Activated T-cell treated with anti-CD3 and anti-CD28 coated beads for 48 hours (primary cell): Measurements from ENCODE around the gene TUT1.
"Not testable (repeated sequence)": the region's sequence is repeated elsewhere in the genome, so short reads cannot be mapped to it uniquely, and the experiment has no call there.

ENCODE experiments used
- DNase-seq: peaks from one replicate; pipeline ENCODE4 v3.0.0-alpha.2; 2020; ENCODE audit warnings: low read depth

Gene TUT1

DNA sequence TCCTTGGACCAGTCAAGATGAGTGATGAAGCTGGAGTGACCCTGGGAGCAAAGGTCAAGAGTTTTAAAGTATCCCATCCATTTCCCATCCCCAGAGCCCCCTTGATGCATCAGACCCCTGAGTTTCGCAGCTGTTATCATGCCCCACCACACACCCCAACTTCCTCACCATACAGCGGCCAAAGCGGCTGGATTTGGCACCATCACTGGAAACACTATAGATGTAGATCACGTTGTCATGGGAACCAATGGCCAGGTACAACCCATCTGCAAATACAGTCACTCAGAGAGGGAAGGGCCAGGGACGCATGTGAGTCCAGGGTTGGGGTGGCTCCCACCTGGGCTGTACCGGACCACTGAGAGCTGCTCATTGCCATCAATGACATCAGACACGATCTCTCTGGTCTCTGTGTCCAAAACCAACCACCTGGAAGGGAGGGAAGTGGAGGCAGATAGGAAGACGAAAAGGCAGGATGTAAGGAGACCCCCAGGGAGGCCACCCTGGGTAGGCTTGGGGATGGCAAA is 12.5 kb upstream of the TUT1 start:
- no peak for DNase-seq

DNA sequence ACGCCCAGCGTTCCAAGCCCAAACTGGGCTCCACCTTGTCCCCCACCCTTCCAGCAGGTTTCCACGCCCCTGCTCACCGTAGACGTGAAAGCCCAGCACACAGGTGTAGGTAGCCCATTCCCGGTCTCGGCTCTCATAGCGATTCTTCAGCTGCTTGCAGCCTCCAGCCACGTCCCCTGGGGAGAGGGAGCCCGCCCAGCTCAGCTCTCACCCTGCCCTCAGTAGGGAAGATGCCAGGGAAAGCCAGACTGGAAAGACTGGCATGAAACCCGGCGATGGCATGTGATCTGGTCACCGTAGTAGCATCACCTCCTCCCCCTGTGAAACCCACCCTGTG is 11.7 kb upstream of the TUT1 start:
- DNase-seq = no peak

DNA sequence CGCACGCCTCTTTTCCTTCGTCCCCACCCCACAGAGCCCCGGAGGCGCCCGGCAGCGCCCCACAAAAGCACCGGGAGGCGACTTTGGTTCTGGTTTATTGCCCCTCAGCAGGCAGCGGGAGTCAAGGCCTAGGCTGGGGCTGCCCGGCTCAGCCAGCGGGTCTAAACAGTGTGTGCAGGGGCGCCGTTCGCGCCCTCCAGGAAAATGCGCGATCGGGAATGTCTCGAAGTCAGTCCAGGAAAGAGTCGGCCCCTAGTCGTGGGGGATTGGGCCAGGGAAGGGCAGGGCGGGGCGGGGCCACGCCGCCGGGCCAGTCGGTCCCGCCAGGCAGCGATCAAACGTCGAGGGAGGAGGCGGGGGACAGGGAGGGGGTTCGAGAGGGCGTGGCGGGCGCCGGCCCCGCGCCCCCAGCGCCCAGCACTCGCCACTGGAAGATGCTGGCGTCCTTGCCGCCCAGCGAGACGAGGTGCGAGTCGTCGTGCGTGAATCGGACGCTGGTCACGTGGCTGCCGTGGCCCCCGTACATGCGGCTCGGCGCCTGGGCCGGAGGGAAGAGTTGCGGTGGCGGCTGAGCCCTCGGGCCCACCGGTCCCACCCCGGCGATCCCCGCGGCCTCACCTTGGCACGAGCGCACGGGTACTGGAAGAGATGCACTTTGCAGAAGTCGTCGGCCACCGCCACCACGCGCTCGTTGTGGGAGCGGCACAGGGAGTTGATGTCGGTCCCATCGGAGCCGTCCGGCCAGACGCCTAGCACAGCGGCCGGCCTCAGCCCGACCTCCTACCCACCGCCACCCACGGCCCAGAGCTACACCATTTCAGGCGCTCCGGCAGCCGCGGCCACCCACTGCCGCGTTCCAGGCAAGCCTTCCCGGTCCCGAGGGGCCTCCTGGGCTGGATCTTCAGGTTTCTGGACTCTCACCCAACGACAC is 11.1 kb upstream of the TUT1 start:
- no peak for DNase-seq

DNA sequence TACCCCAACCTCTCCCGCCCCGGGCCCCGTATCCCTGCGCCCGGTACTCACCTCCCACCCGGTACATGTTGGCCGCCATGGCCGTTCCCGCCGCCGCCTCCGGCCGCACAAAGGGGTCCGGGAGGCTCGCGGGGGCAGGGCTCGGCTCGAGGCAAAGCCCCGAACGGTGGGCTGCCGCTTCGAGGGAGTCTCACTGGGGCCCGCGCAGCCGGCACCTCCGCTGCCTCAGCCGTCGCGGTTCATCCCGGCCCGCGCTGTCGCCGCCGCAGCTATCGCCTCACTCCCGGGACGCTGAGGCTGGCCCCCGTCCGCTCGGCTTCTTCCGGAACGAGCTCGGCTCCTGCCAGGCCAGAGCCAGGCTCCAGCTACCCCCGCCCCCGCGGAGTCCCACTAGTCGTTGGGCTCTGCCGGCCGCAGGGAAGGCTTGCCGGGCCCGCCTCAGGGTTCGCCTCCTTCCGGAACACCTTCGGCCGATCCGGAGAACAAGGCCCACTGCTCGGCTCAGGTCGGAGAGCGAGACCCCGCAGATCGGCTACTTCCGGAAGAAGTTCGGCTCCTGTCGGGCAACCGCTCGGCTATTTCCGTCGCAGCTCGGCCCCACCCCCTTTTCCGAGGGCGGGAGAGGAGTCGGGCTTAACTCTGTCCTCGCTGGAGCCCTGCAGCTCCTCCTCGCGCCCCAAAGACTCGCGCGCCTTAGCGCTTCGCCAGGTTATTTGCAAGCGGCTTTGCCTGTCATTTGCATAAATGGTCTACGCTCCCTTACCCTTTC is 10.2 kb upstream of the TUT1 start, which contains the start of gene MTA2:
Gene MTA2 (minus strand): TSS at position 494 of the 769 bp plus-strand sequence. CDS start 415 bp downstream, at position 79.
- DNase-seq = peak; percentile 100

DNA sequence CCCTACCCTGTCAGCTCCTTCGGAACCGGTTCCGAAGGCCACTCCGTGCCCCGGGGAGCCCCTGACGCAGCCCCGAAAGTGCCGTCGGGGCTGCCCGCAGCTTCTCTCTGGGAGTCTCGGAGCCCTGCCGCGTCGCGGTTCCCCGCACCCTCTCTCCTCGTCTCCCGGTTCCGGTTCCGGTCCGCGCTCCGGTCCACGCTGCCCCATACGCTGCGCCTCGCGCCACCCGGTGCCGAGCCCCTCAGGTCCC is 9.7 kb upstream of the TUT1 start:
- no peak for DNase-seq

DNA sequence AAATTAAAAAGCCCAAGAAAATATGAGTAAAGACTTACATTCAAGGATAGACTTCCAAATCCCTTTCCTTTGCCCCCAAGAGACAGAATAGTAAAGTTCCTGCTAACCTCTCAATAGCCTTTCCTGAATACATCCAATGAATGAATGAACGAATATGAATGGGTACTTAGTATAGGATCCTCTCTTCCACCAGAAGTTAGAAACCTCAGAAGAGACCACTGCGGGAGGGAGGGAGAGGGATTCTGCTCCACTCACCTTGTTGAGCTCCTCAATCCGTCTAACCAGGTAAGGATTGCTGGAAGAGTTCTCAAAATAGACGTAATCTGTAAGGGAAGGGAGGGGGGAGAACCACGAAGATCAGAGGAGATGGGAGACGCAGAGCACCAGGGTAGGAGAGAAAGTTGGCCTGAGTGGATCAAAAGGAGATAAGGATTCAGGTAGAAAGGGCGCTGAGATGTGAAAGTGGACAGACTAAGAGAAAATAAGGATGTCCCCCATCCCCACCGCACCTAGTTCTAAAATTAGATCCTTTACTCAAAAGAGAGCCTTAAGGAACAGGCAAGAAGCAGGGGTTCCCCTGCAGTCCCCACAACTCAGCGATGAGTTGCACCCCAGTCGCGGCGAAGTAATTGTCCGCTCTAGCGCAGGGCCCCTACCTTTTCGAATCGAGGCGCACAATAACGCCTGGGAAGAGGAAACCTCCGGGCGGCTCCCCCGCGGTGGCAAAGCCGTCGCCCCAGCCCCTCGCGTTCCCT is 9.2 kb upstream of the TUT1 start:
- no peak for DNase-seq

DNA sequence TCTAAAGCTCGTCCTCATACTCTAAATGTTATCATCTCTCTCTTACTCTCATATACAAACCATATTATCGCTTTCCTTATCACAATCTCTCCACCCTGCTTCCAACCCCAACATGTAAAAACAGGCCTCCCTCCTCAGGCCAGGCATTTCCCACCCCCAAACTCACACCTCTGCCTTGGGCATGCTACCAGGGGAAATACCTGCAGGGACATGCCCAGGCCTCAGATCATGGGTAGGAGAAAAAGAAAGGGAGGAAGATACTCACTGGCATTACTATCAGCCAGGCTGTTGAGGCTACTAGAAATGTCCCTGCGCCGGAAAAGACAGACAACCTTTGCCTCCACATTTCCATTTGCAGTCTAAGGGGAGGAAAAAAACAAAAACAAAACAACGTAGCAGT is 8.6 kb upstream of the TUT1 start:
- DNase-seq = no peak

DNA sequence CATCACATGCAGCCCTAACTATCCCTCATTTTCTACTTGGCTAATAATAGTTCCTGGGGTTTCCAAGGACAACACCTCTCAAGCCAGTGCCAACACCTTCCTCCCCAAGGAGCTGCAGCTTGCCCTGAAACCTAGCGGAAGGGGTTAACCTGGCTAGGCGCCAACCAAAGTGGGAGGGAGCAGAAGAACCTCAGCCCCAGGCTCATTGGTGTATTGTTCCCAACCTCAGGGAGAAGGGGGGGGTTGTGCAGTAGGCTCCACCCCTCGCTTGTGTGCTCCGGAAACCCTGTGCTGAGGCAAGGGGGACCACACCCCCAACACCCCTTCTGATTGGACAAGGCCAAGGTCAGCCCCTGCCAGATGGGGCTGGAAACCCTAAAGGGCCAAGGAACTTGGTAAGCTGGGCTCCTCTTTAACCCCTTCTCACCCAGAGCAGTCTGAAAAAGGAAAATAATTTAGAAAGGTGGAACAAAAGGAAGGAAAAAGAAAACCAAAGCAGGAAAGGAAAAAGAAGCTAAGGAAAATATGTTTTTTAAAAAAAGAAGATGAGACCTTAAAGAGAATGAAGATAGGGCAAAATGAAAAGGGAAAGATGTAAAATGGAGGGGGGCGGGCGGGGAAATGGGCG is 7.9 kb upstream of the TUT1 start:
- DNase-seq = peak; percentile 91

DNA sequence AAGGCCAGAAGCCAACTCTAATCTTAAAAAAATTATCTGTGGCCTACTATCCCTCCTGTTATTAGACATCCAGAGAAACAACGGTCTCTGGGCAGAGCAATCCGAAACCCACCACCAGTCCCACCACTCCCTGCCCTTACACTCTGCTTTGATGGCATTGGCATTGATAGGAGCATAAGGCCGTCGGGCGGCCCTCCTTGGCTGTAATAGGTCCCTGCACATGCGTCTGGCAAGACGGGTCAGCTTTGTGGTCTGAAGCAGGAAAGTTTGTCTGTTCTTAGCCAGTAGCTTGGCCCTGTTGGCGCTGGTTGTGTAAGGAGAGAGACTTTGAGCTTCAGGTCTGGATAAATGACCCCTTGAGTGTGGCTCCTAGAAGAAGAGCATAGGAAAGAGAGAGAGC is 3.8 kb upstream of the TUT1 start:
- no peak for DNase-seq

DNA sequence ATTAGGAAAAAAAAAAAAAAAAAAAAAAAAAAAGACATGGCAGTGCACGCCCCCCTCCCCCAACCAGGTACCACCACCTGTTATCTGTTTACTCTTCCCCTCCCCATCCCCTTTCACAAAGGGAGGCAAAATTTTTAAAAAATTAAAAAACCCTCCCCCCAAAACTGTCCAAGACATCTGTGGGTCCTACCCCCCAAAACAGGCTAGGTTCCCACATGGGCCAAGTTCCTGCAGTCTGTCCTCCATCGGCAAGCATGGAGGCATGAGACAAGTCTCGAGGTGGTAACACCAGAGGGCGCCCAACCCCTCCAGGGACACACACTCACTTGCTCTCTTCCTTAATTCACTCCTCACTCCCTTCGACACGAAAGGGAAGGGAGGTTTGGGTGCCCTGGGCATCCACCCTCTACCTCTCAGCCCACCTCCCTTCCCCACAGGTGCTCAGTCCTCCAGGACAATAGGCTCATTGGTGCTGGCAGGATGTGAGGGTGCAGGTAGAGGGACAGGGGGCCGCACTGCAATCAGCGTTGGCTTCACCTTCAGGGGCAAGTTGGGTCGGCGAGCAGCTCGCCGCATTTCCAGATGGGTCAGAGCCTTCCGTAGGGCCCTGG is 2.2 kb upstream of the TUT1 start:
- DNase-seq = peak; percentile 69

DNA sequence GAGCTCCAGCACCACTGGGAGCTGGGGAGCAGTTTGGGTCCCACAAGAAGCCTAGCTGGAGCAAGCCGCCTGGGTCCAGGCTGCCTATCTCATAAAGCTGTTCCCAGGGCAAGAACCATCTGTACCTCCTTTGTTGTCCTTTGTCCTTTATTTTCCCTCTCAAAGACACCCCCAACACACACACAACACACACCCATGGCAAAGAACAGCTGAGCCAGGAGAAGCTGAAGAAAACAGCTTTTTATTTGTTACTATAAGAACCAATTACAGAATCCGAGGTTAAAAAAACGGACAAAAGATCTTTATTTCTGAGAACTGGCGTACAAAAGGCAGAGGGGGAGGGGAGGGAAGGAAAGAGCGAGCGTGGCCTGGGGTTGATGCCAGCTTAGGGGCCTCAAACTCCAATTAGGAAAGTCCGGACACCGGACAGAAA is 1.7 kb upstream of the TUT1 start:
- no peak for DNase-seq

DNA sequence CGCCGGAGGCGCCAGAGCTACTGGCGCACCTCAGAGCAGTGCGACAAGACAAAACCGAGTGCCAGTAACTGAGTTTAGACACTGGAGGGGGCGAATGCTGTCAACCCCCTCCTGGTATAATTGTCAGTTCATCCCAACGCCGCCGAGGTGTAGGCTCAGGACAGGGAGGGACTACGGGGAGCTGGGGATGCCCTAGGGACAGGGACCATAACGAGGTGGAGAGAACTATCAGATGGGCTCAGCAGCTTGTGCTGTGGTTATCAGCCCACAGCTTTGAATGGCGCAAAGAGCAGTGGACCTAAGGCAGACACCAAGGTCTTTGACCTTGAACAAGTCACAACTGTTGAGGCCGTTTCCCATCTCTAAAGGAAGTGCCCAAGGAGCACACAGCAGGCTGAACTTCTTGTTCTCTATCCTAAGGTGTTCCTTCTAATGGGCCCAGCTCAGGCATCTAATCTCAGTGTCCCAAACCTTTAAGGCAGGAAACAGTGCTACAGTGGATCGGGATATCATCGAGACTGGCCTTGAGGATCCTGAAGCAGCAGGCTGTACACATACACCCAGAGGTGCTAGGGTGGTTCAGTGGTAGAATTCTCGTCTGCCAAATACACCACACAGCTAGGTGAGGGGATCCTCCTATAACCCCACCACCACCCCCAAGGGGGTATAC is 958 bp upstream of the TUT1 start:
- no peak for DNase-seq

DNA sequence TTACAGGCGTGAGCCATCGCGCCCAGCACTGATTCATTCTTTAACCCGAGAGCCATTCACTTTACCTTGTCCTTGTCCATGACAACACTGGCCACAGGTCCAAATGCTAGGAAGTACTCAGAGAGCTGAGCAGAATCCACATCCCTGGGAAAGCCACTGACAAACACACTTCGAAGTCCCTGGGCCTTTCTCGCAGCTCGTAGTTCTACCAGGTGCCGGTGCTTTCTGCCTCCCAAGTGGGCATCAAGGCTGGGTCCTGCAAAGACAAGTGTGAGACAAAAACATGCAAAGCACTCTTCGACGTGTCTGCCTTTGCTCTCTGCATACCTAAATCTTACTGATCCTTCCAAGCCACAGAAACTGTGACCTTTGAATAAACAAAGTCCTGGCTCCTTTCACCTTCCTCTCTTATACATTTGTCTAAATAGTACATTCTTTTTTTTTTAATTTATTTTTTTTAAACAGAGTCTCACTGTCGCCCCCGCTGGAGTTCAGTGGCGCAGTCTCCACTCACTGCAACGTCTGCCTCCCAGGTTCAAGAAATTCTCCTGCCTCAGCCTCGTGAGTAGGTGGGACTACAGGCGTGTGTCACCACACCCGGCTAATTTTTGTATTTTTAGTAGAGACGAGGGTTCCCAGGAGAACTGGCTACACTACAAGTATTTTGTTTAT is 2.2 kb downstream of the TUT1 start:
- DNase-seq = no peak

DNA sequence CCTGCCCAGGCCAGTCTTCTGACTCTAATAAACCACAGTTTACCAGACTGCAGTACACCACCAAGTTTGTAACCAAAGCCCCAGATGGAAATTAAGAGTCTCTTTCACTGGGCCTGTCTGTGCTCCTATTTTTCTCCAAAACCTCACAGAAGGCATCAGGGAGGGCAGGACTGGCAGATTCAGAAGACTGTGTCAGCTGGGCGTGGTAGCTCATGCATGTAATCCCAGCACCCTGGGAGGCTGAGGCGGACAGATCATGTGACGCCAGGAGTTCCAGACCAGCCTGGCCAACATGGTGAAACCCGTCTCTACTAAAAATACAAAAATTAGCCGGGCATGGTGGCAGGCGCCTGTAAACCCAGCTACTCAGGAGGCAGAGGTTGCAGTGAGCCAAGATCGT is 6.0 kb downstream of the TUT1 start:
- DNase-seq = not testable (repeated sequence)

DNA sequence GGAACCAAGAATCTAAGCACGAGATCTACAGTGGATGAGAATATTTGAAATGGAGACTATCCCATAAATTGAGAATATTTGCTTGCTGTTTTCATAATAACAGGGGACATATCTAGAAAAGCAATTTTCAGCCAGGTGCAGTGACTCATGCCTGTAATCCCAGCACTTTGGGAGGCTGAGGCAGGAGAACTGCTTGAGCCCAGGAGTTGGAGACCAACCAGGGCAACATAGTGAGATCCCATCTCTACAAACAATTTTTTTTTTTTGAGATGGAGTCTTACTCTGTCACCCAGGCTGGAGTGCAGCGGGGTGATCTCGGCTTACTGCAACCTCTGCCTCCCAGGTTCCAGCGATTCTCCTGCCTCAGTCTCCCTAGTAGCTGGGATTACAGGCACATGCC is 9.6 kb downstream of the TUT1 start:
- DNase-seq = not testable (repeated sequence)

DNA sequence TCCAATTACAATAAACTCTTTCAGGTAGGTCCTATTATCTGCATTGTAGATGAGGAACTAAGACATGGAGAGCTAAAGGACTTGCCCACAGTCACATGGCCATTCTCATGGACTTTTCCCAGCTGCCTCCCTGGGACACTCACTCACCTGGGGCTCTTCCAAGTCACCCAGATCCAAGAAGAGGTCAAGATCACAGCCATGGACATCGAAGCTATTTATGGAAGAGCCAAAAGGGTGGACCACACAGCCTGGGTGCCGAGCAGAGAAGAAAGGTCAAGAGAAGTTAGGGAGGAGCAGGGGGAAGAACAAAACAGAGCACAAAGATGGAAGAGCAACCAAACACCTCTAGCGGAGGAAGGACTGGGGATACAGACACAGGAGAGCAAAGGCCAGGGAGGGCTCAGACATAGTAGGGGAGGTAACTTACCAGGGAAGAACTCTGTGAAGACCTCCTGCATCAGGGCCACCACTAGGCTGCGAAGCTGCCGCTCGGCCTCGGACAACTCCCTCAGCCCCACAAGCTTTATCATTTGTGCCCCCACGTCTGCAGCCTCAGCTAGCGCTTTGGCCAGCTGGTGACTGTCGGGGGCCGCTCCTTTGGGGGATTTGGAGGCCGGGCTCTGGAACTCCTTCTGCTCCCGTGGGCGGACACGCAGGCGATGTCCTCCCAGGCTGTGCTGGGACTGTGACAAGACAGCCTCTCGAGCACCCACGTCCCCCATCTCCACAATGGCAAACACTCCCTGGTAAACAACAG is 10.2 kb downstream of the TUT1 start:
- no peak for DNase-seq

DNA sequence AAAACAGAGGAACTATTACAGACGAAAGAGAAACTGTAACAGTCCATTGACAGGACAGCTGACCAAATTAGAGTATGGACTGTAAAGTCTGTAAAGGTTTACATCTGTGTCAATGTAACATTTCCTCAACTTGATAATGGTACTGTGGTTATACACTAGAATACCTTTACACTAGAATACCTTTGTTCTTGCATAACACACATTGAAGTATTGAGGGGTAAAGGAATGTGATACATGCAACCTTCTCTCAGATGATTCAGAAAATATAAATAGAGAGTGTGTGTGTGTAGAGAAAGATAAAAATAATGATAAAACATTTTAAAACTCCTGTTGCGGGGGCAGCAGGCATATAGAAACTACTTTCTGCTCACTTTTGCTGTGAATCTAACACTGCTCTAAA is 12.1 kb downstream of the TUT1 start:
- no peak for DNase-seq

DNA sequence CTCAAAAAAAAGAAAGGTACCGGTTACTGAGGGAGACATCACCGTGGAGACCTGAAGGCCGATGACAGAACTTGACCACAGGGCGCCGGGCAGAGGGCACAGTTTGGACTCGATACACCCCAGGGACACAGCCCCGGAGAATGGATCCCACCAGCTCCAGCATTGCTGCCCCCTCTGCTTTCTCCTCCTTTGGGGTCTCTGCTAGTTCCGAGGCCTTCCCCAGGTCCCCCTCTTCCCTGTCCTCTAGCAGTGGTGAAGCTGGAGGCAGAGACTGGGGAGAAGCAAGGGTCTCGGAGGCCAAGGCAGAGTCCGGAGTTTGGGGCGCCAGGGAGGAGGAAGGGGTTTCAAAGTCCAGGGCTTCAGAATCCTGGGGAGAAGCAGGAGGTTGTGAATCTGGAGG is 12.8 kb downstream of the TUT1 start:
- no peak for DNase-seq

DNA sequence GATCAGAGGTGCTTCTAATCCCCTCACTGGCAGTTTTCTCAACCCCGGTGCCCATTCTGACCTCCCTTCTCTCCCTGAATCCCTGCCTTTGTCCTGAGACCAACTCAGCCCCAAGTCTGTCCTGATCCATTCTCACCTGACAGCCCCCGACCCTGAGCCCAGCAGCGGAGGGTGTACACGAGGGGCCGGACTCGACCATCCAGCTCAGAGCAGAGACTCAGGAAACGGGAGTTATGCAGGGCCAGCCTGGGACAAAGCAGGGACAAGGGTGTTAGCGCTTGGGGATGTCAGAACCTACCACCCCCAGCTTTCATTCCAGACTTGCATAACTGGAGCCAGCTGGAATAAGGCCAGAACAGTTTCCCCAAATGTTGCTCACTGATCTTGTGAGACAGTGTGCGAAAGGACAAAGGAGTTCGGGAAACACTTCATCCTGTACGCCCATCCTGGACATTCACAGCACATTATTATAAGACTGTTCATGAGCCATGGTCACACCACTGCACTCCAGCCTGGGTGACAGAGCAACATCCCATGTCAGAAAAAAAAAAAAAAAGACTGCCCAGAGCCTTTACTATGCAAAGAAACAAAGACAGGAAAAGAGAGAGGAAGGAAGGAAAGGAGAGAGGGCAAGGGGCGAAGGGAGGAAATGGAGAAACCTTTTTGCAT is 14.1 kb downstream of the TUT1 start:
- DNase-seq = no peak
